Activated CD8-positive, alpha-beta T cell treated with anti-CD3 and anti-CD28 coated beads, Interleukin-2, amount 10 ng/mL, durations not matched to agents 7 days and 5 days (primary cell): ENCODE measurements around the gene ZMYND19. TPM values are rescaled to one million over a fixed set of nuclear protein-coding genes. Genes with fewer than 3 reads are reported as not detected.

Experiments
- ATAC-seq: fragments of 150-1000 bp; cut with Tn5 transposase; one replicate; pipeline ENCODE4 v1.10.0; 2021; ENCODE audit warnings: moderate library complexity
- CTCF ChIA-PET: fragments of 350-600 bp; sonication (Branson Sonifier 250); formaldehyde crosslinking; loops from one replicate; lab custom pipeline; 2021; ENCODE audit warnings: antibody characterized with exemption; lab: Charles Lee
- POLR2A ChIA-PET: fragments of 350-600 bp; sonication (Branson Sonifier 250); formaldehyde crosslinking; loops from one replicate; lab custom pipeline; 2021; ENCODE audit warnings: antibody characterized with exemption; lab: Charles Lee
- DNase-seq: peaks from one replicate; pipeline ENCODE4 v3.0.0-alpha.2; 2020
- H3K27ac Mint-ChIP-seq: one replicate; pipeline ENCODE4 v1.8.0; 2021; ENCODE audit warnings: mild to moderate bottlenecking, mixed read lengths
- H3K27me3 Mint-ChIP-seq: one replicate; pipeline ENCODE4 v1.8.0; 2021; ENCODE audit warnings: low read depth, mixed read lengths
- H3K36me3 Mint-ChIP-seq: one replicate; pipeline ENCODE4 v1.8.0; 2021; ENCODE audit warnings: low read depth, mixed read lengths
- H3K4me1 Mint-ChIP-seq: one replicate; pipeline ENCODE4 v1.8.0; 2021; ENCODE audit warnings: low read depth, mixed read lengths
- H3K4me3 Mint-ChIP-seq: one replicate; pipeline ENCODE4 v1.8.0; 2021; ENCODE audit warnings: mild to moderate bottlenecking, mixed read lengths
- H3K9me3 Mint-ChIP-seq: one replicate; pipeline ENCODE4 v1.8.0; 2022; ENCODE audit warnings: mixed read lengths; ENCODE audit not compliant: insufficient read depth
- total RNA-seq, 2 experiments: library from RNA; stranded (reverse); gene quantifications; one replicate each; pipeline ENCODE4 v1.2.3, GENCODE V29; 2021

ZMYND19 gene
- total RNA-seq, 2 experiments from 2014 or later, result 35.4 to 38.3 TPM

DNA sequence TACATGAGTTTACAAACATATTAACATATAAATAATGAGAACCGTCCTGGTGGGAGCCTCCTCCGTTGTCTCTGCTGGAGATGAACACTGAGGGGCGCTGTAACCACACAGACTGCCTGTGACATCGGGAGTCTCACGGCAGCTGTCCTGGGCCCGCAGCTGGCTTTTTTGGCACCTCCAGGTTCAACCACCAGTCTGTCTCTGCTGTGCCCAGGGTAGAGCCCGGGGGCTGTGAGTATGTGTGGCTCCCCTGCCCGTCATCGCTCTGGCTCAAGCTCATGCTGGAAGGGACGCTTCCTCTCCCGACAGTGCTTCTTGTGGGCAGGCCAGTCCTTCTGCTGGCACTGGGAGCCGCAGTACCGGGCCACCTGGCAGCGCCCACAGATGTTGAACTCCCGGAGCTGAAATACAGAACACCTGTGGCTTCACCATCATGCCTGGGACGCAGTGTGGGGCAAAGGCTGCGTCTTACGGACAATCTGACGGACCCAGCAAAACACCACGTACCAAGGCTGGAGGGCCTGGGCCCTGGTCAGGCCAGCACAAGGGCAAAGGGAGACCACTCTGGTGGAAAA lies 7.9 kb downstream of the ZMYND19 start:
- DNase-seq, result no peak
- ChIA-PET CTCF (no interaction called here), POLR2A (no interaction called here)
- H3K27me3 Mint-ChIP-seq, result no peaks in the 10 kb centered on the region
- no peak for ATAC-seq
- peaks cover 16% of the 10 kb centered on the region for H3K36me3 Mint-ChIP-seq
- H3K4me1 Mint-ChIP-seq, result peaks cover 13% of the 10 kb centered on the region
- no peak overlapping the region for H3K4me3 Mint-ChIP-seq
- H3K27ac Mint-ChIP-seq, result no peak overlapping the region
- H3K9me3 Mint-ChIP-seq, result no peaks in the 10 kb centered on the region

DNA sequence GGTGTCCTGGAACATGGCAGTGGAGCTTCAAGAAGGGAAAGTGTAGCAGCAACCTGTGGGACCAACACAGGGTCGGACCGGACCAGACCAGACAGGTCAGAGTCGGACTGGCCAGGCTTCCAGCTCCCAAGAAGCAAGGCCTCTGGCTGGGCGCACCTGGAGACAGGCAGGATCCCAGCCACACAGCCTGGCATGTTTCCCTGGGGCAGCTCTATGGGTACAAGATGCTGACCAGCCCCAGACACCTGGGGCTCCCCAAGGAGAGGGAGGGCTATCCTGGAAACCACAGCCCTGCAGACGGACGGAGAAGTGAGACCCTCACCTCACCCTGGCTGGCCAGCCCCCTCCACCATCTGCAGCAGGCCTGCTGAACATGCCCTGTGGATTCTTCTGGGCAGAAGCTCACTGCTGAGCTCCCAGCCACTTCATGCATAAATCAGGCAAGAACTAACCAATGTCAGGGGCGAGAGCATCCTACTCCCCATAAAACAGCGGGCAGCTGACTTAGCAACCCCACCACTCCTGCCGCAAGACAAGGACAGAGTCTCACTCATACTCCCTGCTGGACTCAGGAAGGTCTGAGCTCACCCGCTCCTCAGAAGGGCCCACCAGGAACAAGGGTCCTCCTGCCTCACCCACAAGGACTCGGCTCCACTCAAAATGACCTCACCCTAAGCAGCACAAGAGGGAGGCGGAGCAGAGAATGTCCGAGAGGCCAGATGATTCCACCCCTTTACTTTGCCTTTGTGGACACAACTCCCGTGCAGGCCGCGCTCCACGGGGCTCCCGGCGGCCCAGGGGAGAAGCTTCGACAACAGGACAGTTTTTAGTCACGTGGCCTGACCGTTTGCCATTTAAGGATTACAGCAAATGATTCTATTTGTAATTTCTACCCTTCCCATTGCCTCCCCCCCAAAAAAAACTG lies 8.7 kb downstream of the ZMYND19 start:
- H3K36me3 Mint-ChIP-seq, result peaks cover 18% of the 10 kb centered on the region
- no peaks in the 10 kb centered on the region for H3K27me3 Mint-ChIP-seq
- no peak for ATAC-seq
- ChIA-PET CTCF (interaction anchor here (1.3 kb wide), 1 partner anchor 9 kb away, joined by 3 read pairs; the partner anchor contains the start of gene ZMYND19), POLR2A (no interaction called here)
- H3K9me3 Mint-ChIP-seq, result no peaks in the 10 kb centered on the region
- DNase-seq, result no peak
- H3K4me3 Mint-ChIP-seq, result no peak overlapping the region
- H3K27ac Mint-ChIP-seq, result no peak overlapping the region
- H3K4me1 Mint-ChIP-seq, result peaks cover 20% of the 10 kb centered on the region

DNA sequence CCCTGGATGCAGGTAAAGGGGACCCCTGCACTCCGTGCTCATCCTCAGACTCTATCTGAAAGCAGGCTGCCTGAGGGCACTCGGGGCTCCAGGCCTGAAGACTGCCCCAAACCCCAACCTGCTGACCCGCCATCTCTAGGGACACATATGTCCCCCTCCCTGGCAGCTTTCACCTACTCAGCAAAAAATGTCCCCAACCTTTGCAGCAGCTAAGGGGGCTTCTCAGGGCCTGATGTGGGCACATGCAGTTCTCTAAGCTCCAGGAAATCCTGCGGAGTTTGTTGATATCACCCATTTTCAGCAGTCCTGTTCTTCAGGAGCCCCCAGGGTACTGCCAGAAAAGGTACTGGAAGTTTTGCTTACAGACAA lies 9.4 kb downstream of the ZMYND19 start:
- POLR2A ChIA-PET, result no interaction called here
- Mint-ChIP-seq H3K36me3 (peaks cover 21% of the 10 kb centered on the region), H3K9me3 (no peaks in the 10 kb centered on the region), H3K4me3 (no peak overlapping the region), H3K27ac (no peak overlapping the region), H3K27me3 (no peaks in the 10 kb centered on the region), H3K4me1 (peaks cover 27% of the 10 kb centered on the region)
- DNase-seq, result no peak
- CTCF ChIA-PET, result interaction anchor here (1.2 to 1.3 kb wide), 2 partner anchors 10 to 29 kb away, joined by 3 to 4 read pairs; partner anchors contain the start of genes MRPL41 and ZMYND19
- ATAC-seq, result no peak

DNA sequence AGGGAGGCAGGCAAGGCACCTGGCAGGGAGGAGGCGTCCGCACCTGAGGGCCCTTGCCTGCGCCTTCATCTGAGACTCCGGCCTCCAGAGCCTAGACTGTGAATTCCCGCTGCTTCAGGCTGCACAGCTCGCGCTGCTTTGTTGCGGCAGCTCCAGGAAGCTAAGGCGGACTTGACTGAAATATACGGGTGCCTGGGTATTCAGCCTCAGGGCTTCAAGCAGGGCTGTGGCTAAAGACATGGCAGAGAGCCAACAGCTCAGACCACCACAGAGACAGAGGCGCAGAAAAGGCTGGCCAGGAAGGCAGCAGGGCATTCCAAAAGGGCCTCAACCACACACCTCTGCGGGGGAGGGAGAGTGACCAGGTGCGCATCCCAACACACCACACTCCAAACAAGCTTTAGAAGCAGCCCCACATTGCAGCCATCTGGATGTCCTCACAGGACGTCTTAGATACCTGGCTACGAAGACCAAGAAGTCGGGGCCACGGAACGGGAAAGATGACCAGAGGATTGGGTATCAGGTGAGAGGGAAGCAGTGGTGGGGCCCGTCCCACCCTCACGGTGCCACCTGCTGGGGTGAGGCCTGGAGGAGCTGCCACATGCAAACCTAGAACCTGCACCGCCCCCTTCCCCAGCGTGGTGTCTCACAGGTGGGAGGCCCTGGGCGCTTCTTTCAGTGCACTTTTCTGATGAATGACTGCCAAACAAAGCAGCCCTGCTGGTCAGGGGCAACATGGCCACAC lies 9.9 kb downstream of the ZMYND19 start:
- Mint-ChIP-seq H3K4me3 (no peak overlapping the region), H3K27me3 (no peaks in the 10 kb centered on the region), H3K9me3 (no peaks in the 10 kb centered on the region), H3K36me3 (peaks cover 27% of the 10 kb centered on the region), H3K27ac (no peak overlapping the region), H3K4me1 (peaks cover 33% of the 10 kb centered on the region)
- DNase-seq (no peak), ATAC-seq (no peak)
- CTCF ChIA-PET, result interaction anchor here (1.2 to 3.1 kb wide), 4 partner anchors 8 to 28 kb away, joined by 3 to 16 read pairs (median 4); partner anchors contain the start of genes MRPL41 and ZMYND19
- POLR2A ChIA-PET, result interaction anchor here (0.9 to 1.7 kb wide), 2 partner anchors 9 to 340 kb away, joined by 3 to 9 read pairs; partner anchors contain the start of genes TUBB4B and ZMYND19

DNA sequence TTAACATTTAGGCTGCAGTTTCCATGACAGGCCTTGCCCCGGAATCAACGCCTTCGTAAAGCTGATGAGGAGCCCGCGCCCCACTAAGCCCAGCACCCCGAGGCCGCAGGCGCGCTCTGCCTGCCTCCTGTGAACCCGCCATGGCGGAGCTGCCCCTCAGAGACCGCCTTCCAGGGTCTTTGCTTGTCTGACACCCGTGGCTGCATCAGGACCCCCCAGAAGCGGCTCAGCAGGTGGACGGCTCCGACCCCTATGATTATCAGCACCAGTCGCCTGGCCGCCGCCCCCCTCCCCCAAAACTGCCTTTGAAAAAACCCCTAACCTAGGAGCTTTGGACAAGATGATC lies 11.1 kb downstream of the ZMYND19 start:
- Mint-ChIP-seq H3K36me3 (peaks cover 38% of the 10 kb centered on the region), H3K27me3 (no peaks in the 10 kb centered on the region), H3K27ac (peak overlapping the region; percentile 46), H3K9me3 (no peaks in the 10 kb centered on the region), H3K4me3 (peak overlapping the region; percentile 81), H3K4me1 (peaks cover 35% of the 10 kb centered on the region)
- ChIA-PET CTCF (interaction anchor here (0.7 to 3.1 kb wide), 11 partner anchors 9 to 240 kb away, joined by 3 to 16 read pairs (median 3); partner anchors contain the start of genes ARRDC1, EHMT1, MRPL41 and ZMYND19), POLR2A (interaction anchor here (0.7 to 1.7 kb wide), 4 partner anchors 10 to 339 kb away, joined by 3 to 9 read pairs (median 4); partner anchors contain the start of genes TUBB4B and ZMYND19)
- no peak for ATAC-seq
- no peak for DNase-seq

DNA sequence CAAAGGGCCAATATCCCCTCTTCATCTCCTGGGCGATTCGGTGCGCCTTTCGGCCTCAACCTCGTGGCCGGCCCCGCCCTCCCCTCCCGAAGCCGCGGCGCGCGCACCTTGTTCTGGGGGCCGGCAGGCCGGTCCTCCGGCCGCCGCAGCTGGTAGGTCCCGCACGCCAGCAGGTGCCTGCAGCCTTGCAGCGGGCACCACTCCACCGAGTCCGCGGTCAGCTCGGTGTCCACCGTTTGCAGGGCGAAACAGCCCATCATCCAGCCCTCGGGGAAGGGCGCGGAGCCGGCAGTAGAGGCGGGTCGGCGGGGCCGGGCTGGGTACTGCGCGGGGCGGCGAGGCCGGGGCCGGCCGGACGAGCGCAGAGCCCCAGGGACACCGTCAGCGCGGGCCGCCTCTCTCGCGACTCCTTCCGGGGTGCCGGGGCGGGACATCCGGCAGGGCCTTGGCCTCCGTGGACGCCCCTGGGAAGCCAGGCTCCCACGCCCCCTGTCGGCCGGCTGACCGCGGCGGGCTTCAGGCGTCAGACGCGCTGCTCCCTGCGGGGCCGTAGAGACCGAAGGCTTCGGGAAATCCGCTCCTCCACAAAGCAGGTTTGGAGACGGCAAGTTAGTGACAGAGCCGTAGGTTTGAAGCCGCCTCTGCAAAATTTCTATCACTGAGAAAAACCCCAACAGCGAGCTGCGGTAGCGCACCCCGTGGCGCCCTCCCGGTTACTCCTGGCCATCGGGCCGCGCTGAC lies 11.6 kb downstream of the ZMYND19 start, which contains the start of gene DPH7:
DPH7 (minus strand) TSS at position 408 of the 741 bp plus-strand sequence; CDS start at position 260, 148 bp downstream.
- ATAC-seq, result peak; percentile 99
- peak; percentile 96 for DNase-seq
- Mint-ChIP-seq H3K4me3 (peak within 1 kb of the TSS; percentile 81), H3K9me3 (no peaks in the 10 kb centered on the region), H3K36me3 (peaks cover 41% of the 10 kb centered on the region), H3K4me1 (peaks cover 35% of the 10 kb centered on the region), H3K27me3 (no peaks in the 10 kb centered on the region), H3K27ac (peak within 1 kb of the TSS; percentile 72)
- ChIA-PET CTCF (interaction anchor here (0.7 to 3.1 kb wide), 11 partner anchors 10 to 239 kb away, joined by 3 to 16 read pairs (median 3); partner anchors contain the start of genes ARRDC1, EHMT1, MRPL41 and ZMYND19), POLR2A (interaction anchor here (0.7 to 1.7 kb wide), 3 partner anchors 11 to 22 kb away, joined by 3 to 9 read pairs (median 5); partner anchors contain the start of gene ZMYND19)

DNA sequence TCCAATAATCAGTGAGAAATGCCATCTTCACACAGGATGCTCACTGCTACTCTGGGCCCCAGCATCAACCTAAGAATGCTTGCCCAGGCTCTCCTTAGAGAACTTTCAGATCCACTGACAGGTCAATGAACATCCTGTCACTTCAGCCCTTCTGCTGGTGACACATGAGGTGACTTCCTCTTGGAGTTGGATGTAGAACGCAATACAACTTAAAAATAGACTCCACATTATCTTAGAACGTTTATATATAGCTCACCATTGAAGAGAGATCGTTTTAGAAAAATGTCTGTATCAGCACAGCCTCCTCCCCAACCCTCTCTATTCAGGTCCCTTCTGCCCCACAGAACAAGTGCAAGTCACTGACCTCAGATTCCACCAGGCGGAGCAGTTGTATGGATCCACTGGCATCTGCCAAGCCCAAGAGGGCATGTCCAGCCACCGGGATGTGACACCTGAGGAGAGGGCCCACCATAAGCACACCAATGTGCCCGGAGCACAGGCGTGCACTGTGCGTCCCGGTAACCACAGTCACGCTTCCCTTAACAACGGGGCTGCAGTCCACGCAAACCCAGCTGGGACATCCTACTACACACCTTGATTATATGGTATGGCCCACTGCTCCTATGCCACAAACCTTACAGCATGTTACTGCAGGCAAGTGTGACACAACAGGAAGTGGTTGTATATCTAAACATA lies 14.4 kb downstream of the ZMYND19 start:
- DNase-seq (no peak), ATAC-seq (no peak)
- Mint-ChIP-seq H3K4me1 (peaks cover 35% of the 10 kb centered on the region), H3K4me3 (no peak overlapping the region), H3K36me3 (peaks cover 40% of the 10 kb centered on the region), H3K9me3 (no peaks in the 10 kb centered on the region), H3K27me3 (no peaks in the 10 kb centered on the region), H3K27ac (peak overlapping the region; percentile 2)
- ChIA-PET CTCF (interaction anchor here (0.7 to 0.8 kb wide), 2 partner anchors 15 to 24 kb away, joined by 3 read pairs; partner anchors contain the start of genes MRPL41 and ZMYND19), POLR2A (interaction anchor here (0.6 to 1.9 kb wide), 2 partner anchors 22 to 24 kb away, joined by 5 to 7 read pairs; partner anchors contain the start of gene MRPL41)

DNA sequence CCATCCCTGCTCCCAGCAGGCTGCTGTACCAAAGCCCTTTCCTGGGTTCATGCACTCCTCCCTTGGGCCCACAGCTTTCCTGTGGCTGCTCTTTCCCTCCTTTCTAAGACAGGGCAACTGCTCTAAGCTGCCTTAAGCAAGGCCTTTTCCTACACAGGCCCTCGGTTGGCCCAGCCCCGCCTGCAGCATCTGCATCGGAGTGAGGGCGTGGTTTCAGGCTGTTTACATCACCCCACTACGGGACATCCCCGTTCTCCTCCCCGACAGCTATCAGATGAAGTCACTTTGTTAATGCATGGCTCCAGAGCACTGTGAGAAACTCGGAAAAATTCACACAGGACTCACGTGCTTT lies 15.0 kb downstream of the ZMYND19 start:
- DNase-seq, result no peak

DNA sequence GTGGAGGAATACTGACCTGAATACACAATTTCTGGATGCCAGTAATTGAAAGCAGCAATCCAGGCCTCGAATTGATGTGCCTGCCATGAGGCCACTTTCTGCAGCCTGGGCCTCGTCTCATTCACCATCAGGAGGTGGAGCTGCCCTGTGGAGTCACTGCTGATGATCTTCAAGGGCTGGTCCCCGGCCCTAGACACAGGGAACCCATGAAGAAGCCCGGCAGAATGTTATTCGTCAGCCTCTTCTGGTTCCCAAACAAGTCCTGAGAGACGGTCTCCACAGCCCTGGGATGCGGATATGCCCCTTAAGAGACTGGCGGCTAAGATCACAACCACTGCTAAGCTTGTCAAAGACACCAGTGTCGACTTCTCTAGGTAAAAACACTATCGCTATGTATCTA lies 16.1 kb downstream of the ZMYND19 start:
- peaks cover 46% of the 10 kb centered on the region for H3K36me3 Mint-ChIP-seq
- H3K4me1 Mint-ChIP-seq, result peaks cover 31% of the 10 kb centered on the region
- H3K27ac Mint-ChIP-seq, result no peak overlapping the region
- DNase-seq (no peak), ATAC-seq (no peak)
- H3K4me3 Mint-ChIP-seq, result no peak overlapping the region
- ChIA-PET POLR2A (no interaction called here), CTCF (no interaction called here)
- no peaks in the 10 kb centered on the region for H3K9me3 Mint-ChIP-seq
- H3K27me3 Mint-ChIP-seq, result no peaks in the 10 kb centered on the region

More for the DNA sequence above, 15.0 kb downstream of the ZMYND19 start:
- Mint-ChIP-seq H3K27ac (peak overlapping the region; percentile 2), H3K4me3 (no peak overlapping the region), H3K27me3 (no peaks in the 10 kb centered on the region), H3K9me3 (no peaks in the 10 kb centered on the region), H3K4me1 (peaks cover 35% of the 10 kb centered on the region), H3K36me3 (peaks cover 44% of the 10 kb centered on the region)
- POLR2A ChIA-PET, result interaction anchor here (0.6 kb wide), 1 partner anchor 22 kb away, joined by 5 read pairs; no protein-coding TSS in a partner anchor
- CTCF ChIA-PET, result interaction anchor here (0.7 kb wide), 1 partner anchor 15 kb away, joined by 3 read pairs; the partner anchor contains the start of gene ZMYND19
- no peak for ATAC-seq

DNA sequence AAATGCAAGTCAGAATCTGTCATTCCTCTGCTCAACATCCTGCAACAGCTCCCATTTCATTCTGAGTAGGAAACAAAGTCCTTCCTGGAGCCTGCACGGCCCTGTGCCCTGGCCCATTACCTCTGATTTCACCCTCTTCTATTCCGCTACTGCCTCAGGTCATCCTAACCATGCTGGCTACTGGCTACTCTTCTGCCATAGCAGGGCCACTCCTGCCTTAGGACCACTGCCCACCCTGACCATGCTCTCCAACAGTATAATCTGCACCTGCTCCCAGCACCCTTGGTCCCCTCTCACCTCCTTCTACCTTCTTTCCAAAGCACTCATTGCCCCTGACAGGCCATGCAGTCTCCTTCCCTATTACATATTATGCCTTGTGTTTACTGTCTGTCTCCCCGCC lies 19.7 kb downstream of the ZMYND19 start:
- DNase-seq (no peak), ATAC-seq (no peak)
- Mint-ChIP-seq H3K36me3 (peaks cover 35% of the 10 kb centered on the region), H3K27me3 (no peaks in the 10 kb centered on the region), H3K9me3 (no peaks in the 10 kb centered on the region), H3K4me3 (no peak overlapping the region), H3K27ac (no peak overlapping the region), H3K4me1 (peaks cover 10% of the 10 kb centered on the region)
- ChIA-PET CTCF (no interaction called here), POLR2A (no interaction called here)
